Inflammatory macrophage treated with lipopolysaccharide for 1 hour (primary cell): ENCODE data around the gene BMPR1A.
"Not testable (repeated sequence)": the region's sequence is repeated elsewhere in the genome, so short reads cannot be mapped to it uniquely, and the experiment has no call there.

Experiments
- DNase-seq, 2 donors: peaks; one replicate each; pipeline ENCODE4 v3.0.0-alpha.2; 2020 to 2022

Gene BMPR1A

GRCh38 chr10:86730227-86730626 is 26.2 kb upstream of the BMPR1A start:
- no peak for DNase-seq

- DNase-seq: no peak
These were observed 23.6 kb upstream of the BMPR1A start for GRCh38 chr10:86732771-86733170.

DNA sequence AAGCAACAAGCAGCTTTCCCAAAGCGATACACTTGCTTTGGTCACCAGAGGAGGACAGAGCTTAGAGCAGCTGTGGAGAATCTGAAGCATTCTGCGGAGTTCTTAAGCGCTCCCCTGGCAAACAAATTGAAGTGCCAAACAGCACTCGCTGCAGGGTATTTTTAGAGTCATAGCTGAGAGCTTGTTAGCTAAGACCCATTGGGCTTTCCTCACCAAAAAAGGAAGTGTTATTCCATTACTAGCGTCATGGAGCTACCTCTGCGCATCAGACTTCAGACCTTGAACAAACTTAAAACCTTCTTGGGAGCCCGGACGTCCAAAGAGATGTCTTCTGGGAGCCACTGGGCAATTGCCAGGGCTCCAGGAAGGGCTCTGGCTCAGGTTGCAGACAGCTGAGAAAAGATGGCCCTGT is 23.2 kb upstream of the BMPR1A start:
- no peak for DNase-seq

- no peak for DNase-seq
These were observed 22.0 kb upstream of the BMPR1A start for GRCh38 chr10:86734207-86734988.

- DNase-seq: not testable (repeated sequence)
These were observed 21.1 kb upstream of the BMPR1A start for GRCh38 chr10:86735278-86735677.

GRCh38 chr10:86742230-86742629 is 14.2 kb upstream of the BMPR1A start:
- no peak for DNase-seq

GRCh38 chr10:86744067-86744725 is 12.2 kb upstream of the BMPR1A start:
- peak; percentile 38 to 61 for DNase-seq

- DNase-seq: no peak
These were observed 8.4 kb upstream of the BMPR1A start for GRCh38 chr10:86747796-86748581.

DNA sequence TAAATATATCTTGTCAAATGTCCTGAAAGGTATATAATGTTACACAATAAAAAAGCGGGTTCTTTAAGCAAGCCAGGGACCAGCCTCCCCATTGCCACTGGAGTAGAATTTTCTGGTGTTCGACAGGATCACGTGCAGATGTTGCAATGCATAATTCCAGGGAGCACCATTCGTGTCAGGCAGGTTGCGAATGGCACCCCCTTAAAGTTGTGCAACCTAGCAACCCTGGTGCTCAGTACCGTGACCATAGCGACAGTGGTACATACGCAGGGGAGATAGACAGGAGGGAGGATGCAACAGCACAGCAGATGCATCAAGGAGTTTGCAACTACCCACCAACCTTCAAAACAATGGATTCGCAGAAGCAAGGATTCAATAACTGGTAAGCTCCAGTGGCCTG is 6.6 kb upstream of the BMPR1A start:
- DNase-seq: no peak

DNA sequence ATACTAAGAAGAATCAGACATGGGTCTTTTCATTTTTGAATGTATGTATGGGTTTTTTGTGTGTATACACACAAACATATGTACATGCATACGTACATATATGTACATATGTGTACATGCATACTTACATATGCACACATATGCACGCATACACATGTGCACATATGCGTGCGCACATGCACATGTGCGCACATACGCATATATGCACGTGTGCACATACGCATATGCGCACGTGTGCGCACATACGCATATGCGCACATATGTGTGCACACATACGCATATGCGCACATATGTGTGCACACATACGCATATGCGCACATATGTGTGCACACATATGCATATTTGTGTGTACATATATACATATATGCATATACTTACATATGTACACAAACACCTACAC is 4.9 kb upstream of the BMPR1A start:
- DNase-seq: no peak

GRCh38 chr10:86752311-86752710 is 4.1 kb upstream of the BMPR1A start:
- no peak for DNase-seq

DNA sequence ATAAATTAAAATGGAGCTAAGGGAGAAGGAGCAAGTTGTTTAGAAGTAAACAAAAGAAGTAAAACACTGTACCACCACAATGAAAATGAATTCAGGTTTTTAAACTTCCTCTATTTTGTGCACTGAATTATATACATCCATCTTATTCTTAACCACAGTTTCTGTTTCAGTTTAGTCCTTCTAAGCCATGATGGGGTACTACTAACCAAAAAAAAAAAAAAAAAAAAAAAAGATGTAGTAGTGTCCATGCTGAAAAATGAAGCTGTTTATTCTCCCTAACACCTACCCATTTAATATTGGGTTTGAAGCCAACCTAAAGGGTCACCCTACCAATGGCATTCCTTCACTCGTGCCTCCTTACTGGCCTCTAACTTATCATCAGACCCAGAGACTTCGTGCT is 3.4 kb upstream of the BMPR1A start:
- DNase-seq: no peak

DNA sequence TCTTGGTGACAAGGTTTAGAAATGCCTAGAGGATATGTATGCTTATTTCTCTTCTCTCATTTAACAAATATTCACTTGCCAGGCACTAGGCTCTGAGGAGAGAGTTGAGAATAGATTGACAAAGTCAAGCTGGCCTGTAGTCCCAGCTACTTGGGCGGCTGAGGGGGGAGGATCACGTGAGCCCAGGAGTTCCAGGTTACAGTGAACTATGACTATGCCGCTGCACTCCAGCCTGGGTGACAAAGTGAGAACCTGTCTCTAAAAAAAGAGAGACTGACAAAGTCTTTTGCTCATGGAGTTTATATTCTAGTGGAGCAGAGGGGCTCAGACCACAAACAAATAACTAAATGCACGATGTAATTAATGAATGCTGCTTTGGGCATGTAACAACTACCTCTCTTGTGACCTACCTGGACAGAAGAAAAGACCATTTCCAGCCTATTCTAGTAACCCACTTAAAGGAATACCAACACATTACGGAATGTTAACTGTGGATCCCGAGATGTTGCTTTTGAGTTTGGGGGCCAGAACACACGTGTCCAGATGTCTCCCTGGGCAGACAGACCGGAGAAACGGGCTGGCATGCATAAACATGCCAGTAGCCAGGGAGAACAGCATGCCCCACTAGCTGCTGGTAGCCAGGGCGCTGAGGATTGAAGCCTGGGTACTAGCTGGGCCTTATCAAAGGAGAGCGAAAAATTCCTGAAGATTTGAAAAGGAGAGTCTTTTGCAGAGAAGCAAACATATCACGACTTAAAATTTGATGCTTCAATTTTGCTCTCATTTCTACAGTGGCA is 2.6 kb upstream of the BMPR1A start:
- DNase-seq: no peak

DNA sequence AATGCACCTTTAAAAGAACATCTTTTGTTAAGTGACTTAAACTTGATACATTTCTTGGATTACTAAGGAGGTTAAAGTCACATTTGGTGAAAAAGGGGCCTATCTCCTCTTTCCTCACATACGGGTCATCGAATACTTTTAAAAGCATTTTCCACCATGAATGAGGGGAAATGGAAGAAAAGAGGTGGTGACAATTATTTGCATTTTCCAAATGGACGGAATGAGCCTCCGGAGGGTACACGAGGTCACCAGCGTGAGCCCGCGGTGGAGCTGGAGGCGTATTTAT is 1.0 kb upstream of the BMPR1A start:
- DNase-seq: peak in 1 of 2 donors; percentile 39

- peak; percentile 64 to 86 for DNase-seq
These were observed 494 bp upstream of the BMPR1A start for GRCh38 chr10:86755740-86756510.

DNA sequence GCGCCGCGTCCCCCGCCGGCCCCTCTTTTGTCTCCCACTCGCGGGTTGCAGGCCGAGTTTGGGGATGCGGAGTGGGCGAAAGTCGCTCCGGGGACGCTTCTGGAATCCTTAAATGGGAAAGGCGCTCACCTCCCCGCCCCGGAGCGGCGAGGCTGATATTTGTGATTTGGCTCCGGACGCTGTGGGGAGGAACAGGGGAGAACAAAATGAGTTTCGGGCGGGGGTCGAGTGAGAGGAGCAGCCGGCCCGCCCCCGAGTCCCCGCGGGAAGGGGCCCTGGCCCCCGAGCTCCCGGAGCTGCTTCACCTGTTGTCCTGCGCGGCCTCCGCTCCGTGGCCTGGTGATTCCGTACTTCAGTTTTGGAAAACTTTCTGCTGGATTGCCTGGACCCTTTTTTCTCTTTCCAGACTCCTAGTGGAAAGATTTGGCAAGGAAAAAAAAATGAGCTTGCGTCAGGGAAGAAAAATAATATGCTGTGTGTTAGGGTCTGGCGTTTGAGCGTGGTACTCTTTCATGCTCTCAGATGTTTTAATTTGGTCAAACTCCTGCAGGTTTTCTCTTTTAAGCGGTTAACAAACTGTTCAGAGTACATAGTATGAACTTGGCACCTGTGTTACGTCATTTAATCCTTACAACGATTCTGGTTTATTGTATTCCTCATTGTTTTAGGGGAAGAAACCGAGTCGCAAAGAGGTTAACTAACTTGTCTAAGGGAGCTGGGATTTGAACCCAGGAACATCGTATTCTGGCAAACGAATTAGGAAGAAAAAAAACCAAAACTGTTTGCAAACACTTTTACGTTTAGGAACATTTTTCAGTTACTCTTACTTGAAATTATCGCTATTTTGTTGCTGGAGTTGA is 924 bp downstream of the BMPR1A start:
- peak in 1 of 2 donors; percentile 7 for DNase-seq

GRCh38 chr10:86758189-86759072 is 2.0 kb downstream of the BMPR1A start:
- no peak for DNase-seq

DNA sequence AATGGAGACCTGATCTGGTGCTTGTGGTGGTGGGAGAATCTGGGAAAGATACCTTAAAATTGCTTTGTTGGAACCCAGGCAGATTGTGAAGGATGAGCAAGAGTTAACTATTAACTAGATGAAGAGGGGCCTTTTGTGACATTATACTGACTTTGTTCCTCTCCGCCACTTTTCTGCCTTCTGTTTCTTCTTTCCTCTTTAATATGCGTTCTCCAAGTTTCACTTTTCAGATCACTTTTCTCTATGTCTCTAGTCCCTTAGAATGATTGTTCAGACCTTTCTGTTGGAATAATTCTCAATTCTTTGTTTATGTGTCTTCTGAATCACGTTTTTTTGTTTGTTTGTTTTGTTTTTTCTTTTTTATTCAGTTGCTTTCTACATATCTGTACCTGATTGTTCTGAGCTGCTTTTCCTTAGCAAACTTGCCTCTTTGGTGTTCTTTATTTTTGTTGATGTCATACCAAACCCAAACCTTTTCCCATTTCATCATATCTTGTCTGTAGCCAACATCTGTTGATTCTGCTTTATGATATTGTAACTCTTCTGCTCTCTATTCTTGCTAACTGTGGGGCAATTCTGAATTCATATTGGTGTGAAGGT is 2.8 kb downstream of the BMPR1A start:
- peak in 1 of 2 donors; percentile 12 for DNase-seq

- DNase-seq: no peak
These were observed 7.0 kb downstream of the BMPR1A start for GRCh38 chr10:86763404-86763803.

GRCh38 chr10:86765548-86765947 is 9.1 kb downstream of the BMPR1A start:
- no peak for DNase-seq
